VCaP (cell line): Measurements from ENCODE around the gene KCNIP4.

ENCODE experiments used
- H3K27ac ChIP-seq: fragments of 450-650 bp; 2 replicates; pipeline ENCODE4 v1.5.1; 2017
- TF ChIP-seq, protein P1 (sequence below): fragments of 450-650 bp; conservative IDR thresholded peaks from 2 replicates; pipeline ENCODE4 v1.5.1; 2017; ENCODE audit warnings: mild to moderate bottlenecking, moderate library complexity

Gene KCNIP4

DNA sequence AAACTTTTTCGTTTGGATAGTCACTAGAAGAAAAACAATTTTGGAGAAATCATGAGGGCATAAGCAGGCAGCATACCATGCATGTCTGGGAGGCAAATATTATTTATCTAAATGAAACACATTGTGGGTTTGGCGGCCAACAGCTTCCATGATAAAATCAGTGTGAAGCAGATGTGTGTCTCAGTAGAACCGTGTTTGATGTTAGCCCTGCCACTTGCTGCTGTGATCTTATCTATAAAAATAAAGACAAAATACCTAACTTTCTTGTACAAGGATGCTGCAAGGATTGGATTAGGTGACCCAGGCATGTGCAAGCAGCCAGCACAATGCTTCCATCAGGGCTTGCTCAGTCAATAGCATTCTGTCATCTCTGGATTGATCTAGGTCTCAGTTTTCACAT, 906.9 kb downstream of the KCNIP4 start:
- TF ChIP-seq, protein P1, sequence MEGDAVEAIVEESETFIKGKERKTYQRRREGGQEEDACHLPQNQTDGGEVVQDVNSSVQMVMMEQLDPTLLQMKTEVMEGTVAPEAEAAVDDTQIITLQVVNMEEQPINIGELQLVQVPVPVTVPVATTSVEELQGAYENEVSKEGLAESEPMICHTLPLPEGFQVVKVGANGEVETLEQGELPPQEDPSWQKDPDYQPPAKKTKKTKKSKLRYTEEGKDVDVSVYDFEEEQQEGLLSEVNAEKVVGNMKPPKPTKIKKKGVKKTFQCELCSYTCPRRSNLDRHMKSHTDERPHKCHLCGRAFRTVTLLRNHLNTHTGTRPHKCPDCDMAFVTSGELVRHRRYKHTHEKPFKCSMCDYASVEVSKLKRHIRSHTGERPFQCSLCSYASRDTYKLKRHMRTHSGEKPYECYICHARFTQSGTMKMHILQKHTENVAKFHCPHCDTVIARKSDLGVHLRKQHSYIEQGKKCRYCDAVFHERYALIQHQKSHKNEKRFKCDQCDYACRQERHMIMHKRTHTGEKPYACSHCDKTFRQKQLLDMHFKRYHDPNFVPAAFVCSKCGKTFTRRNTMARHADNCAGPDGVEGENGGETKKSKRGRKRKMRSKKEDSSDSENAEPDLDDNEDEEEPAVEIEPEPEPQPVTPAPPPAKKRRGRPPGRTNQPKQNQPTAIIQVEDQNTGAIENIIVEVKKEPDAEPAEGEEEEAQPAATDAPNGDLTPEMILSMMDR = no peak
- no peak overlapping the region for H3K27ac ChIP-seq

DNA sequence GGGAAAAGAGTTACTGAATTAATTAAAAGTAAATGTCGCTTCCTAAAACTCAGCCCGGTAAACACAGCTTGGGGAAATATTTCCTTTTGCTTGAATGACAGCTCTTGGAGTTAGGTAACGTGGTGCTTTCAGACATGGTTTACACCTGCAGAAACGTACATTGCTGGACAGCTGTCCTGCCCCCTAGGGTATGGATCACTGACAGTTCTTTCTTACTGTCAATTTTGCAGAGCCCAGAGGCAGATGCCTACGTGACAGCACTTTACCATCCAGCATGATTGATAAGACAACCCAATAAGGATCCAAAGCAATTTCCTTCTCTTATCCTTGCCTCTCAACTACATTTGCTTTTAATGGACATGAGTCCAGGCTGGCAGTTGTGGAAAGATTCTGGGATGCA, 913.8 kb downstream of the KCNIP4 start:
- H3K27ac ChIP-seq = no peak overlapping the region
- TF ChIP-seq, protein P1 = no peak

DNA sequence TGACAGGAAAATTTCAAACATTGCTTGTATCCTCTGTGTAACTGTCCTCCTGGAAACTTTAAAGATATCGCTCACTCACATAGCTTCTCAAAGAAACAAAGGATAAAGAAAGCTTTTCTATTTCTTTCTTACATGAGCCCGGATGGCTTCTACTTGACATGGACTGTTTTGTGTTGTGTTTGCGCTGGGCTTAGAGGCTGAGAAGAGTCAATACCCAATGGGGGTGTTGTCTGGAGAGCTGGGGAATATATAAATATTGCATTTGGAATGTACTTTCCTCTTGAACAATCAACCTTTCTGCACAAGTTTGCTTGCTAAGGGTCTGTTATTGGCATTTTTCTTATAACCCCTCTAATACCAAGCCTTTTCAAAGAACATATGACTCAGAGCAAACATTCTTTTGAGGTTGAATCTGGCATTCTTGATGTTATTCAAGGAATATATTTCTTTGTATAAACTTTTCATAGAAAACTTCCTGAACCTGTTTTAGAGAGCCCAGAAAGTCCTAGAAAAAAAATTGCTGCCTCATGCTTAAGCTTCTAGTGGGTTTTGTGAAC, 916.4 kb downstream of the KCNIP4 start:
- TF ChIP-seq, protein P1 = no peak
- no peak overlapping the region for H3K27ac ChIP-seq

DNA sequence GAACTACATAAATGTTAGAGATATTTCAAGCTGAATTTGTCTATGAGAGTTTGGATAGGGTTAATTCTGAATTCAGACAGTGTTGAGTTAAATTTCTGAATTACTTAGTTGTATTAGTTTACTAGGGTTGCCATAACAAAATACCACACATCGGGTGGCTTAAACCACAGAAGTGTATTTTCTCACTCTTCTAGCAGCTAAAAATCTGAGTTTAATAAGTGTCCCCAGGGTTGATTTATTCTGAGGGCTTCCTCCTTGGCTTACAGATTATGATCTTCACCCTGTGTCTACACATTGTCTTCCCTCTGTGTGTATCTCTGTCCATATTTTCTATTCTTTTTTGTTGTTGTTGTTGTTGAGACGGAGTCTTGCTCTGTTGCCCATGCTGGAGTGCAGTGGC, 929.8 kb downstream of the KCNIP4 start:
- H3K27ac ChIP-seq = no peak overlapping the region
- TF ChIP-seq, protein P1 = no peak

DNA sequence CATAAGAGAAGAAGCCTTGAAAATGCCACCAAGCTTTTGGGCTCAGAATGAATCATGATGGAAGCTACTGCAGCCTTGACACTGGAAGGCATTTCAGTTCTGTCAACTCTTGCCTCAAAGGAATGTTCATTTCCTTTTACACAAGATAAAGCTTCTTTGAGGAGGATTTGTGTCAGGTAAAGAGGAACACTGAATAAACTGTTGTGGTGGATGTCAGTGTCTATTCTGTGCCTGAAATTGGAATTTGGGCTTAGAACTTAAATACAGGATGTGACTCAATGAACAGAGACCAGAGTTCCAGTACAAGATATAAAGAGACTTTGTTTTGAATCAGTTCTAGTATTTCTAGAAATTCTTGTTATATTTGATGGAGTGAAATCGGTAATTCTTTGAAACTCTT, 935.1 kb downstream of the KCNIP4 start:
- TF ChIP-seq, protein P1 = no peak
- H3K27ac ChIP-seq = no peak overlapping the region

DNA sequence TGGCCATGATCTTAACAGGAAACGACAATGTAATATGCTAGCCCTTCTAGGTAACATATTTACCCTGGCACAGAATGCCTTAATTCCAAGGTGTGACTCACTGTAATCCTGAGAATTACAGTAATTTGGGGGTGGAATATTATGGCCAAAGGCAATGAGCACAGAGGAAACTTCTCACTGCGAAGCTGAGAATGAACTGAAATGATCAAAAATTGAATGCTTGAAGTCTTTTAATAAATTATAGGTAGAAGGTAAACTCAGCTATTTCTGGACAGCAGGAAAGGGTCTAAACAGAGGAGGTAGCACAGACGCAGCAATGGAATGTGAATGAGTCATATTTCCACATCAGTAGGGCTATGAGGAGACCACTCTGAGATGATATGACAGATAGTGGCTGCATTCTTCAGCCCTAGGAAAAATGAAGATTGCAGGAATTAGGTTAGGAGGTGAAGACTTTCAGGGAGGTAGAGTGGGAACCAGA, 935.7 kb downstream of the KCNIP4 start:
- TF ChIP-seq, protein P1 = no peak
- no peak overlapping the region for H3K27ac ChIP-seq

DNA sequence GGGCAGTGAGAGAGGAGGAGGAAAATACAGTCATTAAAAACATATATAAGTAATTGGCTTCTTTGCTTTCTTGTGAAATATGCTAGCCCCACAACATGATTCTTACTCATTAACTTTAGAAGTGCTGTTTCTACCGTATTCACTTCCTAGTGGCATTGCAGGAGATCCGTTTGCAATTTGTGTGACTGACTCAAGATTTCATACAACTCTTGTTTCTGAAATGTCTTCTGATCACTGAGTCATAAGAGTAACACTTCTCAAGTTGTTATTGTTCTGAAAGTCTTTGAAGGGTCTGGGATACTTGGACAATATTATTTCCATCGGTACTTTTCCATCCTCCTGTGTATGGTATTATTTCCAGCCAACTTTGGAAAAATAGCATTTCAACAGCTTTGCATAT, 937.5 kb downstream of the KCNIP4 start:
- TF ChIP-seq, protein P1 = no peak

More for the DNA sequence above, 937.5 kb downstream of the KCNIP4 start:
- no peak overlapping the region for H3K27ac ChIP-seq
